HepG2 (cell line): ENCODE results near the gene LEMD2. TPM values are rescaled to one million over a fixed set of nuclear protein-coding genes. Genes with fewer than 3 reads are reported as not detected.

Experiments
- BRCA1 ChIP-seq: sonication (generic); formaldehyde crosslinking; IDR thresholded peaks from 2 replicates; pipeline ENCODE4 v1.4.0; 2020; ENCODE audit warnings: missing genetic modification reagents
- MAX ChIP-seq: IDR thresholded peaks from 2 replicates; pipeline ENCODE4 v1.6.1; 2012; ENCODE audit warnings: inconsistent platforms
- RELA ChIP-seq: sonication (generic); formaldehyde crosslinking; IDR thresholded peaks from 2 replicates; pipeline ENCODE4 v1.4.0; 2020; ENCODE audit warnings: missing genetic modification reagents
- RERE ChIP-seq: IDR thresholded peaks from 2 replicates; pipeline ENCODE4 v1.6.1; 2016; ENCODE audit warnings: low read depth, missing genetic modification reagents, missing compliant biosample characterization
- ZBTB42 ChIP-seq: sonication (generic); formaldehyde crosslinking; IDR thresholded peaks from 2 replicates; pipeline ENCODE4 v1.5.0; 2020; ENCODE audit warnings: mild to moderate bottlenecking, missing genetic modification reagents
- ZNF414 ChIP-seq: sonication (generic); formaldehyde crosslinking; IDR thresholded peaks from 2 replicates; pipeline ENCODE4 v1.5.0; 2020; ENCODE audit warnings: missing genetic modification reagents
- polyA plus RNA-seq, 8 experiments: library from polyadenylated mRNA; depleted of rRNA in 3 of 8; stranded (reverse) in 7 of 8; unstranded in 1 of 8; fragments of >200 nt; fragmentation: Illumina TruSeq in 4 of 8; extraction: Trizol in 4 of 8; gene quantifications; 2 replicates each; pipeline versions ENCODE4 v1.2.1 to v1.2.3, GENCODE V29; 2011 to 2016; ENCODE audit warnings: low read depth in 4 of 8, missing spikeins in 1 of 8, mixed read lengths in 1 of 8; ENCODE audit not compliant: insufficient read depth in 1 of 8
- total RNA-seq, 5 experiments: library from RNA; depleted of rRNA; stranded (reverse); fragments of >200 nt; fragmentation: Illumina TruSeq; extraction: Trizol; gene quantifications; 2 replicates each; pipeline ENCODE4 v1.2.3, GENCODE V29; 2016; ENCODE audit warnings: low read depth in 1 of 5

Gene LEMD2
- total and polyA plus RNA-seq, 2 of the 13 experiments (the other 11 are each of a cell fraction or from before 2014, with no cell fraction given) = 45.2 to 62.9 TPM

GRCh38 chr6:33828764-33829731 is 40.1 kb upstream of the LEMD2 start (continued):
- TF ChIP-seq MAX = no peak
- no peak for TF ChIP-seq RERE
- no peak for TF ChIP-seq ZBTB42
- TF ChIP-seq RELA (CRISPR knock-in tag) = no peak
- no peak for TF ChIP-seq BRCA1 (CRISPR knock-in tag)
- TF ChIP-seq ZNF414 (CRISPR knock-in tag) = no peak
